ENCODE measurements around the gene VAT1L. TPM values are rescaled to one million over a fixed set of nuclear protein-coding genes. Genes with fewer than 3 reads are reported as not detected.

Gene VAT1L
- total RNA-seq, 2 experiments from 2014 or later = not detected

DNA sequence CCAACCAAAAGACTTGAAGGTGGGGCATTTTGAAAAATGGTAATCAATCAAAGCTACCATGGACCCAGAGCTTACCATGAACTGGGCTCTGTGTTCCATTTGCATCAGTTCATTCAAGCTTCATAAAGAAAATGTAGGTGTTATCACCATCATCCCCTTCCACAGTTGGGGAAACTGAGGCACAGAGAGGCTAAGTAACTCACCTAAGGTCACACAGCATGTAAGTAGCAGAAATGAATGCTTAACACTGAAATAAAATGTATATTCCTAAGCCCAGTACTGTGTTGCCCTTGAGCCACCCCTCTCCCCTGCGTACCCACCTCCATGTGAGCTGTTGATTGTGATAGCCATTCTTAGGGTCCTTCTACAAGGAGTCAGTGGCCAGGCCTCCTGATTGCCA is 83.6 kb downstream of the VAT1L start:
- Mint-ChIP-seq H3K4me1 (peaks cover 12% of the 10 kb centered on the region), H3K36me3 (ENCODE audit: low read depth) (no peaks in the 10 kb centered on the region), H3K4me3 (no peak overlapping the region), H3K27ac (no peak overlapping the region), H3K27me3 (no peaks in the 10 kb centered on the region), H3K9me3 (no peaks in the 10 kb centered on the region)
- DNase-seq = no peak
- CTCF ChIA-PET = no interaction called here
- POLR2A ChIA-PET = no interaction called here

DNA sequence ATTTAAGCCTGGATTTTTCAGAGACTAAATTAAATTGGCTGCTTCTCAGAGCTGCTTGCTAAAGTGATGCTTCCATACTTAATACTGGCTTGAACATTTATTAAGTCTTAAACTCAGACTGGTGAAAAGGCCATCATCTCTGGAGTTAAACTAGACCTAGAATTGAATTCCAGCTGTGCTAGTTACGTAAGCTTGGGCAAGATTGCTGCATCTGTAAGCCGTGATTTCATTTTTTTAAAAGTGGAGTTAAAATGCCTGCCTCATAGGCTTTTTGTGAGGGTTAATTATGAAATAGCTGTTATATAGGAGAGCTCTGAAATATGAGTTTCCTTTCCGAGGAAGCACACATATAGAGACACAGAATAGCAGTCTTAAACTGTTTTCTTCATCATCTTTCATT is 84.7 kb downstream of the VAT1L start:
- no peaks in the 10 kb centered on the region for H3K9me3 Mint-ChIP-seq
- H3K27ac Mint-ChIP-seq = no peak overlapping the region
- peaks cover 11% of the 10 kb centered on the region for H3K4me1 Mint-ChIP-seq
- H3K36me3 Mint-ChIP-seq (ENCODE audit: low read depth) = no peaks in the 10 kb centered on the region
- no peaks in the 10 kb centered on the region for H3K27me3 Mint-ChIP-seq
- ChIA-PET CTCF (no interaction called here), POLR2A (no interaction called here)
- H3K4me3 Mint-ChIP-seq = no peak overlapping the region
- DNase-seq = no peak

DNA sequence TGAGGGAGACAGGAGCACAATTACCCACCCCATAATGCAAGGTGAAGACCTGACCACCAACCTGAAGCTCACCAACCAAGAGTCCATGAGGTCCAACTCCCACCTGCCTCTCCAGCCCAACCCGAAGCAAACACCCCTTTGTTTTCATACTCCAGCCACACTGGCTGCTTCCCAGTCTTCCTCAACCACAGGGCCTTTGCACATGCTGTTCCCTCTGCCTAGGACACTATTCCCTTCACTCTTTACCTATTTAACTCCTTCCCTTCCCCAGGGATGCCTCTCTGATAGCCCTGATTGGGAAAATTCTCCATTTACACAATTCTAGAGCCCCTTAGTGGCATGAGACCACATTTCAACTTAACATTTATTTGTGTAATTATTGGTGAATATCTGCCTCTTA is 86.0 kb downstream of the VAT1L start:
- Mint-ChIP-seq H3K9me3 (no peaks in the 10 kb centered on the region), H3K27ac (no peak overlapping the region), H3K4me1 (no peaks in the 10 kb centered on the region), H3K36me3 (ENCODE audit: low read depth) (no peaks in the 10 kb centered on the region), H3K4me3 (no peak overlapping the region), H3K27me3 (no peaks in the 10 kb centered on the region)
- POLR2A ChIA-PET = no interaction called here
- DNase-seq = no peak
- CTCF ChIA-PET = no interaction called here

DNA sequence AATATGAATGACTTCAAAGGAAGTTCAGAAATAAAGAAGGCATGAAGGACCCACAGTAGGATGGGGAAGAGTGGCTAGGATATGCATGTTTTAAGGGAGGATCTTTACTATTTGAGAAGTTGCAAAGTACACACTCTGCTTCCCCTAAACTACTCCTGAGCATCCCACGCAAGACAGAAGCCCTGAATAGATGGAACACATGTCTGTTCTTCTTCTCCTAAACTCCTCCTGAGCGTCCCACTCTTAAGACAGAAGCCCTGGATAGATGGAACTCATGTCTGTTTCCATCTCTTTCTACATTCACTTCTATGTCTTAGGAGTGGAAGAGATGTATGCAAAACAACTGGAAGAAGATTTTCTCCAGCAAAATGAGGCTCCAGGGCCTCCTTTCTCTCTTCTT is 88.4 kb downstream of the VAT1L start:
- no peaks in the 10 kb centered on the region for H3K4me1 Mint-ChIP-seq
- H3K36me3 Mint-ChIP-seq (ENCODE audit: low read depth) = no peaks in the 10 kb centered on the region
- no peak overlapping the region for H3K4me3 Mint-ChIP-seq
- ChIA-PET POLR2A (no interaction called here), CTCF (no interaction called here)
- H3K27ac Mint-ChIP-seq = no peak overlapping the region
- no peak for DNase-seq
- no peaks in the 10 kb centered on the region for H3K9me3 Mint-ChIP-seq
- H3K27me3 Mint-ChIP-seq = no peaks in the 10 kb centered on the region

DNA sequence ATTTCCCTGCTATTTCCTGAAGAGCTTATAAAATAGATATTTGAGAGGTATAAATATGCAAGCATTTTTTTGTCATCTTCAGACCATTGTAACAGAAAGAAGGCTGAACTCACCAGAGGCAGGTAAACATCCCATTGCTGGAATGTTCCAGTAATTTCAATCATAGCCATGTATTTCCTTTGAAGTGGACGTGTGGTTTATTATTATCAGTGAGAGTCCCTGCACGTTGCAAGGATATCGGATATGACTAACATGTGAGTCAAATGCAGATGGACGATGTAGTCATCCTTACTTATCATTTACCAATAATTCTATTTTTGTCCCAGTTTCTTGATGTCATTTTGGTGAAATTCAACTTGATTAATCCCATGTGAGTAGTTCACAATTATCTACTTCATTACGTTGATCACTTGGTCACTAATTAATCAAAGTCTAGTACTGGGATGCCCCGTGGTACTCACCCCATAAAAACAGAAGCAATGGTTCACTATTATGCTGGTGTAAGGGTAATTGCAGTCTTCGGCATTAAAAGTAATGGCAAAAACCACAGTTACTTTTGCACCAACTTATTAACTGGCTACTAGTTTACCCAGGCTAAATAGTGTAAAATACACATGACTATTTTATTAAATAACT is 89.5 kb downstream of the VAT1L start:
- no peaks in the 10 kb centered on the region for H3K9me3 Mint-ChIP-seq
- no peak overlapping the region for H3K27ac Mint-ChIP-seq
- H3K27me3 Mint-ChIP-seq = no peaks in the 10 kb centered on the region
- H3K36me3 Mint-ChIP-seq (ENCODE audit: low read depth) = no peaks in the 10 kb centered on the region
- no peak for DNase-seq
- no peaks in the 10 kb centered on the region for H3K4me1 Mint-ChIP-seq
- ChIA-PET CTCF (interaction anchor here (0.6 kb wide), 2 partner anchors 1127 to 1537 kb away, joined by 3 read pairs; no protein-coding TSS in a partner anchor), POLR2A (no interaction called here)
- no peak overlapping the region for H3K4me3 Mint-ChIP-seq

DNA sequence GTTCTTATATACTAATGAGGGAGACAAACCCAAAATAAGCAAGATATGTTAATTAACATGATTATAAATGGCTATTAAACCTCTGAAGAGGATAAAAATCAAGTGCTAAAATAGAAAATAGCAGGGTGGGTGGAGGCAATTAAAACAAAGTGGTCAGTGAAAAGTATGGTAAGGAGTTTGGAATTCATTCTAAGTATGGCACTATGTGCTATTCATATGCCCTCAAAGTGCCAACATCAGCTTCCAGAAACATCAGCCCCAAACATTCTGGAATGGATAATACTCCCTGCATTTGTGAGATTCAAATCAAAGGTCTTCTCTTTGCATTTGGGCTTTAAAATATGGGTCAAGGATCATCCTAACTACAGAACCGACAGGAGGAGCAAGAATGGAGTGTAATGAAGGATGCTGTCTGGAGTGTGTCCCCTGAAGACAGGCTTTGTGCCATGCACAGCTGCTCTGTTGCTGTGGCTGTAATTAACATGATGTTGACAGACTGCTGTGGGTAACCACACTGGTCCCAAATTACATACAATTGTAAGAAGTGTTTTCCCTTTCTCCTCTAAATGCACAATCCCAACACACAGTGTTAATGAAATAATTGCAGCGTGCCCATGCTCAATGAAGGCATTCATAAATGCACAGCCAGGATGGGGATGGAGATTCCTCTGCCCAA is 93.1 kb downstream of the VAT1L start:
- ChIA-PET POLR2A (no interaction called here), CTCF (no interaction called here)
- H3K4me3 Mint-ChIP-seq = no peak overlapping the region
- H3K27me3 Mint-ChIP-seq = no peaks in the 10 kb centered on the region
- no peak for DNase-seq
- H3K4me1 Mint-ChIP-seq = no peaks in the 10 kb centered on the region
- no peaks in the 10 kb centered on the region for H3K36me3 Mint-ChIP-seq (ENCODE audit: low read depth)
- H3K9me3 Mint-ChIP-seq = no peaks in the 10 kb centered on the region
- no peak overlapping the region for H3K27ac Mint-ChIP-seq

DNA sequence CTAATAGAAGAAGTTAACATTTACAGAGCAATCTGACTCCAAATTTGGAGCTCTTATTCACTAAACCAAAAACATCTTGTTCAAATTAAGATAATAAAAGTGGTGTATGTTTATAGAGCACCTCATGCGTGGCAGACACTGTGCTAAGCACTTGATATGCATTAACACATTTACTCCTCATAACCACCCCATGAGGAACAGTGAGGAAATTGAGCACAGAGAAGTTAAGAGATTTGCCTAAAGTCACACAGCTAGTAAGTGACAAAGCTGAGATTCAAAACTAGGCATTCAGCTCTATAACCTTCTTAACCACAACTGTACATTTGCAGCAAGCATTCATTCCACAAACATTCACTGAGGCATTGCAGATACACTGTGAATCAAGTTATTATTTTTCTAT is 94.0 kb downstream of the VAT1L start:
- H3K27ac Mint-ChIP-seq = no peak overlapping the region
- H3K9me3 Mint-ChIP-seq = no peaks in the 10 kb centered on the region
- no peaks in the 10 kb centered on the region for H3K36me3 Mint-ChIP-seq (ENCODE audit: low read depth)
- ChIA-PET CTCF (no interaction called here), POLR2A (no interaction called here)
- no peaks in the 10 kb centered on the region for H3K4me1 Mint-ChIP-seq
- no peak overlapping the region for H3K4me3 Mint-ChIP-seq
- peaks cover 3% of the 10 kb centered on the region for H3K27me3 Mint-ChIP-seq
- DNase-seq = no peak

DNA sequence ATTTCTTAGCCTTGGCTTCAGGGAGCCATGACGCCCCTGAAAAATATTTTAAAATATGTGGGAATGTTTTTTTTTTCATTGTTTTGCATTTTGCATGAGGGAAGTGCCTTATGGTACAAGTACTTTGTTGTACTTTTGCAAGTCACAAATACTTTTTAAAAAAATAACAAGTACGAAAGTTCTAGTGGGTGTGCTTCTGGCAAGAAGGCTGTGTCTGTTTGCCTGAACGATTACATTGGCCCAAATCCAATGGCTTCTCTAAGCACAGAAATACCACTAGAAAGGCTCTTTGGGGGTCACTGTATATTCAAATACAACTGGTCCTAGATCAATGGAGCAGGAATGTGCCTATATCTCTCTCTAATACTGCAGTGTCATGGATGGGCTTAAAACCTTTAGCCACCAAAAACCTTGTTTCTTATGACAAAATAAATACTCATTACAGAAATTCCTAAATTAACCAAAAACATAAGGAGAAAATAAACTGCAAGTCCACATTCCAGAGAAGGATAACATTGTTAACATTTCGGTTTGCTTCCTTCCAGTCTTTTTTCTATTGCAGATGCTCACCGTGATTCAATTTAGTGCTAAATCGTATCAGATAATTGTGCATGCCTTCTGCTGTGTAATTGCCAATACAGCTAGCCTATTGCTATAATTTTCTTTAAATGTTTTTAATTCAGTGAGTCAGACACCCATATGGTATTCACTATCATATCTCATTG is 97.4 kb downstream of the VAT1L start:
- CTCF ChIA-PET = no interaction called here
- no peak for DNase-seq
- POLR2A ChIA-PET = no interaction called here
- peaks cover 3% of the 10 kb centered on the region for H3K27me3 Mint-ChIP-seq
- H3K4me3 Mint-ChIP-seq = no peak overlapping the region
- no peak overlapping the region for H3K27ac Mint-ChIP-seq
- H3K36me3 Mint-ChIP-seq (ENCODE audit: low read depth) = no peaks in the 10 kb centered on the region
- H3K9me3 Mint-ChIP-seq = no peaks in the 10 kb centered on the region
- H3K4me1 Mint-ChIP-seq = no peaks in the 10 kb centered on the region

DNA sequence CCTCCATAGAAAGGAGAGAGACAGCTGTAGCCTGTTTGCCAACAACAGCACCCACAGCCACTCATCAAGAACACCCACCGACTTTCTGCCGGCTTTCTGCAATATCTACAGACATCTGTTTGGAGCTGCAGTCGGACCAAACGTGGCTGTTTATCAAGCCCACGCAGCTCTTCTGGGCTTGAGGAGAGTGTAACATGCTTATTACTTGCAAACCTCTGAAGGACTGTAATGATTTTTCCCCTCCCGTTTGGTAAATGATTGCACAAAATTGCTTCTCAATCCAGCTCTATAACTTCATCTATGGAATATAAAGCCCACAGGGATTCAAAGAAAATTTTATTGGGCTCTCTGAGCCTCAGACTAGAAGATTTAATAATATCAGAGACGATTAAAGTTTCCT is 100.5 kb downstream of the VAT1L start:
- no peaks in the 10 kb centered on the region for H3K9me3 Mint-ChIP-seq

DNA sequence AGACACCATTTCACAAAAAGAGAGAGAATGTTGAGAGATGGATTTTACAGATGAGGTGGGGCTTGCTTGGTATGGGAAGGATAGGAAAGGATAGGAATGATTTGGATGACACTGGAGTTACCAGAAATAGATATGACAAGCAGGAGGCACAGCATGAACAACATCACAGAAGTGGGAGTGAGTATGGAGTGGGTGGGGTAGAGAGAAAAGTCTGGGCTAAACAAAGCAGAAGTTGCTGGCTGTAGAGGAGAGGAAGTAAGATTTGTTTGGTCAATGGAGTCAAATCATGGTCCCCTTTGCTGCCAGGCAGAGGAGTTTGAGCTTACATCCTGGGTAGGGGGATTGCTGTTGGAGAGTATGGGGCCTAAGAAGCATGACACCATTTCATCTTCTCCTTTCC is 101.7 kb downstream of the VAT1L start:
- CTCF ChIA-PET = no interaction called here
- Mint-ChIP-seq H3K36me3 (ENCODE audit: low read depth) (no peaks in the 10 kb centered on the region), H3K27me3 (peaks cover 5% of the 10 kb centered on the region), H3K27ac (no peak overlapping the region), H3K4me3 (no peak overlapping the region), H3K9me3 (no peaks in the 10 kb centered on the region), H3K4me1 (no peaks in the 10 kb centered on the region)
- no peak for DNase-seq
- POLR2A ChIA-PET = no interaction called here

More for the DNA sequence above, 100.5 kb downstream of the VAT1L start:
- H3K27me3 Mint-ChIP-seq = peaks cover 5% of the 10 kb centered on the region
- POLR2A ChIA-PET = no interaction called here
- H3K36me3 Mint-ChIP-seq (ENCODE audit: low read depth) = no peaks in the 10 kb centered on the region
- CTCF ChIA-PET = no interaction called here
- DNase-seq = no peak
- H3K4me3 Mint-ChIP-seq = no peak overlapping the region
- H3K4me1 Mint-ChIP-seq = no peaks in the 10 kb centered on the region
- no peak overlapping the region for H3K27ac Mint-ChIP-seq

DNA sequence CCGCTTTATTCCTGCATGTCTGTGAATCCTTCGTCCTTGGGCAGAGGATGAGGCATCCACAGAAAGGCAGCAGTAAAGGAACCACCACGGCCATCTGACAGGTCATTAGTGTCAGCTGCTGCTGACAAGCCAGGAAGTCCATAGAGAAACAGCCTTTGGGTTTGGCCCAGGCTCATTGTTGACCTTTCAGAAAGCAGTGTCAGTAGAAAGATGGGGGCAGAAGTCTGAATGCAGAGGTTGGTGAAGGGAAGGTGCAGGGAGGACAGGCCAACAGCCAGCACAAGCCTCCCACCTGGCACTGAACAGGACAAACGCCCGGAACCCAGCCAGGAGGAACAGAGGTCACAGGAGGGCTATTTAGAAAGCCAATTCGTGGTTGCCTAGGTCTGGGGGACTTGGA is 105.8 kb downstream of the VAT1L start:
- peaks cover 2% of the 10 kb centered on the region for H3K27me3 Mint-ChIP-seq
- no peak overlapping the region for H3K27ac Mint-ChIP-seq
- H3K4me3 Mint-ChIP-seq = no peak overlapping the region
- DNase-seq = no peak
- no peaks in the 10 kb centered on the region for H3K4me1 Mint-ChIP-seq
- H3K36me3 Mint-ChIP-seq (ENCODE audit: low read depth) = no peaks in the 10 kb centered on the region
- POLR2A ChIA-PET = no interaction called here
- no peaks in the 10 kb centered on the region for H3K9me3 Mint-ChIP-seq
- CTCF ChIA-PET = no interaction called here

DNA sequence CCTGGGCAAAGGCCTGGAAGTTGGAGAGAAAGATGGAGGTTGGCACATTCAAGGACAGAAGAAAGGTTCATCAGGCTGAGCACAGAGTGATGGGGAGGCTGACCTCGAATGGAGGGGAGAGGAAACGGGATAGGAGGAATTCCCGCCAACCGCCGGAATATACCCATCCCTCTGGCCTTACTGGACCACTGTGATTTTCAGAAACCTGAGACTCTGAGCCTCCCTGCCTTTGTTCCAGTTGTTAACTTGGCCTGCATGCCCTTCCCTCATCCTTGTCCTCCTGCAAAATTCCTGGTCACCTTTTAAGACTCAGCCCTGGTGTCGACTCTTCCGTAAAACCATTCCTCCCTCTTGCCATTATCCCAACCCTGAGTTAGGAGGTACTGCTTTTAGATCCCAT is 107.6 kb downstream of the VAT1L start:
- H3K27me3 Mint-ChIP-seq = peaks cover 2% of the 10 kb centered on the region
- no peaks in the 10 kb centered on the region for H3K36me3 Mint-ChIP-seq (ENCODE audit: low read depth)
- no peak overlapping the region for H3K27ac Mint-ChIP-seq
- no peaks in the 10 kb centered on the region for H3K4me1 Mint-ChIP-seq
- ChIA-PET CTCF (no interaction called here), POLR2A (no interaction called here)
- DNase-seq = no peak
- H3K9me3 Mint-ChIP-seq = no peaks in the 10 kb centered on the region
- no peak overlapping the region for H3K4me3 Mint-ChIP-seq

DNA sequence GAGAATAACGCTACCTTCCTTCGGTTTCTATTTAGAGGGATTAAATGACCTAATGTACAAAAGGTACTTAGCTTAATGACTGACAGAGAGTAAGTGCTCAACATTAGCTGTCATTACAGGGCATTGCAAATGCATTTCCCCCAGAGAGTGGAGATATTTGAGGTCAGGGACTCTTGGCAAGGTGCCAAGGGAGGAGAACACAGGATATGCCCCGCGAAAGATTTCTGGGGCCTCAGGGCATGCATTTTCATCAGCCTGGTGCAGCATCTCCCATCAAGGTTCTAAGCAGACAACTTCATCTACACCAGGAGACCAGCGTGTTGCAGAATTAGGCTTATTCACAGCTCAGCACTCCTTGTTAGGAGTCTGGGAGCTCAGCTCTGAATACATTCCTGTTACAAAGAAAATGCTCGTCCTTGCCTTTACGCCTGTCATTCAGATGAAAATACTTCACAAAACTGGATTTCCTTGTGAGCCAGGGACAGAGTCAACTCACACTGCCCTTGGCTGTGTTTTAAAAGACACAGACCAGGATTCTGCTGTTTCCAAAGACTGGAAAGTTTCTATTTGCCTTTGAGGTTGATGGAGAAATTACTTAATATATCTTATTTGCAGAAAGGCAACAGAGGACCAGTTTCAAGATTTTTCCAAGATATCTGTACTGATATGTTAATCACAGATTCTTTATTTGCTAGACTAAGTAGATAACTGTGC is 108.2 kb downstream of the VAT1L start:
- H3K4me1 Mint-ChIP-seq = no peaks in the 10 kb centered on the region
- no peak for DNase-seq
- POLR2A ChIA-PET = no interaction called here

More for the DNA sequence above, 108.2 kb downstream of the VAT1L start:
- H3K27ac Mint-ChIP-seq = no peak overlapping the region
- no peaks in the 10 kb centered on the region for H3K9me3 Mint-ChIP-seq
- no peaks in the 10 kb centered on the region for H3K36me3 Mint-ChIP-seq (ENCODE audit: low read depth)
- H3K27me3 Mint-ChIP-seq = peaks cover 2% of the 10 kb centered on the region
- CTCF ChIA-PET = no interaction called here
- no peak overlapping the region for H3K4me3 Mint-ChIP-seq

Measured in activated CD4-positive, alpha-beta T cell treated with anti-CD3 and anti-CD28 coated beads, Interleukin-2, amount 10 ng/mL, durations not matched to agents 7 days and 5 days (primary cell).